IPS-20b (cell line): ENCODE data around the gene TWF2.

Source experiments
- H3K27ac ChIP-seq: one replicate; pipeline ENCODE4 v1.5.1; 2013; ENCODE audit warnings: low read length
- H3K27me3 ChIP-seq: 2 replicates; pipeline ENCODE4 v1.6.1; 2013; ENCODE audit warnings: mild to moderate bottlenecking, low read length, inconsistent platforms; ENCODE audit not compliant: insufficient read depth
- H3K36me3 ChIP-seq: 2 replicates; pipeline ENCODE4 v1.6.1; 2013; ENCODE audit warnings: low read depth, mild to moderate bottlenecking, inconsistent platforms, low read length, moderate library complexity; ENCODE audit not compliant: insufficient read depth
- H3K4me1 ChIP-seq: 2 replicates; pipeline ENCODE4 v1.6.1; 2013; ENCODE audit warnings: mild to moderate bottlenecking, control low read depth, inconsistent platforms, low read length, moderate library complexity; ENCODE audit not compliant: insufficient read depth
- H3K4me3 ChIP-seq: 2 replicates; pipeline ENCODE4 v1.5.1; 2013; ENCODE audit warnings: mild to moderate bottlenecking, low read length, inconsistent platforms
- H3K9ac ChIP-seq: 2 replicates; pipeline ENCODE4 v1.6.1; 2013; ENCODE audit warnings: low read depth, mild to moderate bottlenecking, inconsistent platforms, low read length, moderate library complexity
- H3K9me3 ChIP-seq: 2 replicates; pipeline ENCODE4 v1.6.1; 2013; ENCODE audit warnings: mild to moderate bottlenecking, low read depth, low read length, inconsistent platforms; ENCODE audit not compliant: insufficient read depth

TWF2 gene

GRCh38 chr3:52181543-52181942, 57.4 kb downstream of the TWF2 start:
- no peaks in the 10 kb centered on the region for H3K4me1 ChIP-seq
- H3K4me3 ChIP-seq, result no peak overlapping the region
- H3K27me3 ChIP-seq, result no peaks in the 10 kb centered on the region
- no peak overlapping the region for H3K27ac ChIP-seq
- H3K9me3 ChIP-seq, result no peaks in the 10 kb centered on the region
- H3K9ac ChIP-seq, result no peak overlapping the region
- H3K36me3 ChIP-seq, result no peaks in the 10 kb centered on the region
